ENCODE data around the gene ITSN1. TPM values are rescaled to one million over a fixed set of nuclear protein-coding genes. Genes with fewer than 3 reads are reported as not detected.
A peak's percentile ranks its signal among the peaks of the same experiment; 100 is the strongest.

Gene ITSN1
- total and polyA plus RNA-seq, 2 of the 13 experiments (the other 11 are each of a cell fraction or from before 2014, with no cell fraction given) = 26.1 to 33.8 TPM

DNA sequence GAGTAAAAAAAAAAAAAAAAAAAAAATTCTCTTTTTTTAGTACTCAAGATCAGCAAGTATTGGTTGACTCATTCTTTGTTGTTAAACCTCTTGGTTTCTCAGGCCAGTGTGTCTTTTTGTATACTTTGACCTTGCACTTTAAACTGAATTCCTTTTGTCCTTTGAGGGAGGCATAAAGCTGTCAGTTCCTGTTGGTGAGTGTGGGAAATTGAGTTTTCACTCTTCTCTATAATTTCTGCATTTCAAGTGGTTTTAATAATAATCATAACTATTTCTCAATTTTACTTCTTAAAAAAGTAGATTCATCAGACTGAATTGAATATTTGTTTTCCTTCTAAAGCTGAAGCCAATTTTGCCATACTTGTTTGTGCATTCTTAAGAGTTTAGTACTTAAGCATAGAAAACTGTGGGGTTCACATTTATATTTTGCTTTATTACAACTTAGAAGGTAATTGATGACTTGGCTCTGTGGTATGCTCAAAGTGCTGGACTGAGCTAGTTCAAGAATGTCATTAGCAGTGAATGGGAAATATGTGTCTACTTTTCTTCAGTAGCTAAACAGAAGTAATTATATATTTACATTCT is 43.4 kb downstream of the ITSN1 start (continued):
- TF ChIP-seq ZBTB7B (CRISPR knock-in tag; IDR thresholded peaks at IDR 0.05) (no peak), HOXA3 (CRISPR knock-in tag; IDR thresholded peaks at IDR 0.05) (no peak), KAT8 (CRISPR knock-in tag; IDR thresholded peaks at IDR 0.05) (0 out of 2 replicates have a peak, but pooled peaks have one; percentile 17), ZNF737 (CRISPR knock-in tag; IDR thresholded peaks at IDR 0.05; ENCODE audit: borderline replicate concordance) (no peak), BCL6 (CRISPR knock-in tag; IDR thresholded peaks at IDR 0.05) (peak; percentile 74), YY1 (IDR thresholded peaks at IDR 0.05; ENCODE audit: insufficient read depth, insufficient replicate concordance, low read depth, low read length) (no peak), FOSL2 (CRISPR knock-in tag; IDR thresholded peaks at IDR 0.05) (peak; percentile 29; the same call in 1 of the 2 replicates), FOXJ3 (CRISPR knock-in tag; IDR thresholded peaks at IDR 0.05; ENCODE audit: borderline replicate concordance) (no peak), NR2F6 (IDR thresholded peaks at IDR 0.05) (no peak), NR2F6 (CRISPR knock-in tag; IDR thresholded peaks at IDR 0.05) (no peak), SOX6 (IDR thresholded peaks at IDR 0.05) (no peak), SOX6 (CRISPR knock-in tag; IDR thresholded peaks at IDR 0.05) (peak; percentile 64), POLR2AphosphoS5 (IDR thresholded peaks at IDR 0.05; ENCODE audit: low read depth, low read length) (no peak), TCF7 (IDR thresholded peaks at IDR 0.05; ENCODE audit: low read depth) (no peak), RXRB (CRISPR knock-in tag; IDR thresholded peaks at IDR 0.05; ENCODE audit: borderline replicate concordance) (0 out of 2 replicates have a peak, but pooled peaks have one; percentile 39), MAZ (IDR thresholded peaks at IDR 0.05; ENCODE audit: borderline replicate concordance, low read depth, low read length) (no peak), MAZ (CRISPR knock-in tag; IDR thresholded peaks at IDR 0.05; ENCODE audit: low read depth) (no peak), ZNF331 (CRISPR knock-in tag; IDR thresholded peaks at IDR 0.05) (0 out of 2 replicates have a peak, but pooled peaks have one; percentile 30), RARG (CRISPR knock-in tag; IDR thresholded peaks at IDR 0.05; ENCODE audit: low read depth) (no peak)
- TF ChIP-seq, protein P1, sequence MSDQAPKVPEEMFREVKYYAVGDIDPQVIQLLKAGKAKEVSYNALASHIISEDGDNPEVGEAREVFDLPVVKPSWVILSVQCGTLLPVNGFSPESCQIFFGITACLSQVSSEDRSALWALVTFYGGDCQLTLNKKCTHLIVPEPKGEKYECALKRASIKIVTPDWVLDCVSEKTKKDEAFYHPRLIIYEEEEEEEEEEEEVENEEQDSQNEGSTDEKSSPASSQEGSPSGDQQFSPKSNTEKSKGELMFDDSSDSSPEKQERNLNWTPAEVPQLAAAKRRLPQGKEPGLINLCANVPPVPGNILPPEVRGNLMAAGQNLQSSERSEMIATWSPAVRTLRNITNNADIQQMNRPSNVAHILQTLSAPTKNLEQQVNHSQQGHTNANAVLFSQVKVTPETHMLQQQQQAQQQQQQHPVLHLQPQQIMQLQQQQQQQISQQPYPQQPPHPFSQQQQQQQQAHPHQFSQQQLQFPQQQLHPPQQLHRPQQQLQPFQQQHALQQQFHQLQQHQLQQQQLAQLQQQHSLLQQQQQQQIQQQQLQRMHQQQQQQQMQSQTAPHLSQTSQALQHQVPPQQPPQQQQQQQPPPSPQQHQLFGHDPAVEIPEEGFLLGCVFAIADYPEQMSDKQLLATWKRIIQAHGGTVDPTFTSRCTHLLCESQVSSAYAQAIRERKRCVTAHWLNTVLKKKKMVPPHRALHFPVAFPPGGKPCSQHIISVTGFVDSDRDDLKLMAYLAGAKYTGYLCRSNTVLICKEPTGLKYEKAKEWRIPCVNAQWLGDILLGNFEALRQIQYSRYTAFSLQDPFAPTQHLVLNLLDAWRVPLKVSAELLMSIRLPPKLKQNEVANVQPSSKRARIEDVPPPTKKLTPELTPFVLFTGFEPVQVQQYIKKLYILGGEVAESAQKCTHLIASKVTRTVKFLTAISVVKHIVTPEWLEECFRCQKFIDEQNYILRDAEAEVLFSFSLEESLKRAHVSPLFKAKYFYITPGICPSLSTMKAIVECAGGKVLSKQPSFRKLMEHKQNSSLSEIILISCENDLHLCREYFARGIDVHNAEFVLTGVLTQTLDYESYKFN (CRISPR knock-in tag; conservative IDR thresholded peaks at IDR 0.05) = peak; percentile 65
- TF ChIP-seq, protein P2, sequence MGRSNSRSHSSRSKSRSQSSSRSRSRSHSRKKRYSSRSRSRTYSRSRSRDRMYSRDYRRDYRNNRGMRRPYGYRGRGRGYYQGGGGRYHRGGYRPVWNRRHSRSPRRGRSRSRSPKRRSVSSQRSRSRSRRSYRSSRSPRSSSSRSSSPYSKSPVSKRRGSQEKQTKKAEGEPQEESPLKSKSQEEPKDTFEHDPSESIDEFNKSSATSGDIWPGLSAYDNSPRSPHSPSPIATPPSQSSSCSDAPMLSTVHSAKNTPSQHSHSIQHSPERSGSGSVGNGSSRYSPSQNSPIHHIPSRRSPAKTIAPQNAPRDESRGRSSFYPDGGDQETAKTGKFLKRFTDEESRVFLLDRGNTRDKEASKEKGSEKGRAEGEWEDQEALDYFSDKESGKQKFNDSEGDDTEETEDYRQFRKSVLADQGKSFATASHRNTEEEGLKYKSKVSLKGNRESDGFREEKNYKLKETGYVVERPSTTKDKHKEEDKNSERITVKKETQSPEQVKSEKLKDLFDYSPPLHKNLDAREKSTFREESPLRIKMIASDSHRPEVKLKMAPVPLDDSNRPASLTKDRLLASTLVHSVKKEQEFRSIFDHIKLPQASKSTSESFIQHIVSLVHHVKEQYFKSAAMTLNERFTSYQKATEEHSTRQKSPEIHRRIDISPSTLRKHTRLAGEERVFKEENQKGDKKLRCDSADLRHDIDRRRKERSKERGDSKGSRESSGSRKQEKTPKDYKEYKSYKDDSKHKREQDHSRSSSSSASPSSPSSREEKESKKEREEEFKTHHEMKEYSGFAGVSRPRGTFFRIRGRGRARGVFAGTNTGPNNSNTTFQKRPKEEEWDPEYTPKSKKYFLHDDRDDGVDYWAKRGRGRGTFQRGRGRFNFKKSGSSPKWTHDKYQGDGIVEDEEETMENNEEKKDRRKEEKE (IDR thresholded peaks at IDR 0.05) = no peak
- TF ChIP-seq, protein P3, sequence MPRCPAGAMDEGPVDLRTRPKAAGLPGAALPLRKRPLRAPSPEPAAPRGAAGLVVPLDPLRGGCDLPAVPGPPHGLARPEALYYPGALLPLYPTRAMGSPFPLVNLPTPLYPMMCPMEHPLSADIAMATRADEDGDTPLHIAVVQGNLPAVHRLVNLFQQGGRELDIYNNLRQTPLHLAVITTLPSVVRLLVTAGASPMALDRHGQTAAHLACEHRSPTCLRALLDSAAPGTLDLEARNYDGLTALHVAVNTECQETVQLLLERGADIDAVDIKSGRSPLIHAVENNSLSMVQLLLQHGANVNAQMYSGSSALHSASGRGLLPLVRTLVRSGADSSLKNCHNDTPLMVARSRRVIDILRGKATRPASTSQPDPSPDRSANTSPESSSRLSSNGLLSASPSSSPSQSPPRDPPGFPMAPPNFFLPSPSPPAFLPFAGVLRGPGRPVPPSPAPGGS (CRISPR knock-in tag; IDR thresholded peaks at IDR 0.05) = no peak
